Stimulated activated CD8-positive, alpha-beta memory T cell treated with anti-CD3 and anti-CD28 coated beads, Interleukin-4, amount 100 ng/mL, for 4 hours (primary cell): ENCODE results near the gene TM9SF1.
A peak's percentile ranks its signal among the peaks of the same experiment; 100 is the strongest.

Experiments
- DNase-seq, 2 donors: peaks; one replicate each; pipeline ENCODE4 v3.0.0-alpha.2; 2020; ENCODE audit warnings: low read depth in 2 of 2, low spot score in 1 of 2

TM9SF1 gene

GRCh38 chr14:24196071-24197055, 1.1 kb upstream of the TM9SF1 start:
- no peak for DNase-seq

GRCh38 chr14:24194873-24195185, 412 bp downstream of the TM9SF1 start:
- no peak for DNase-seq

- DNase-seq: no peak
Observed at GRCh38 chr14:24194186-24194872, 912 bp downstream of the TM9SF1 start.

- no peak for DNase-seq
Observed at GRCh38 chr14:24192933-24193332, 2.3 kb downstream of the TM9SF1 start.

GRCh38 chr14:24190416-24190815, 4.8 kb downstream of the TM9SF1 start:
- no peak for DNase-seq

DNA sequence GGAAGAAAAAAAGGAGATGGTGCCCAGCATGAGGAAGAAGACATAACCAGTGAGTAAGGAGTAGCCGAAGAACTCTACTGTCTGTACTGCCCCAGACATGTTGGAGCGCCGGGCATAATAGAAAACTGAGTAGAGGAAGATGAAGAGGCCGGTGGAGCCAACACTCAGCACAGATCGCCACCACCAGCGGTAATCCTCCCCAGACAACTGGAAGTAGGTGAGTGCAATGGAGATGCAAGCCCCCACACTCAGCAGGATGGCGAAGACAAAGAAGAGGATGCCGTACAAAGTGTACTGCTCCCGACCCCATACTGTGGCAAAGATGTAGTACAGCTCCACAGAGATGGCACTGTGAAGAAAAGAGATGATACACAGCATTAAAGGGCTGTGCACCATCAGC, 5.8 kb downstream of the TM9SF1 start:
- no peak for DNase-seq

GRCh38 chr14:24189059-24189375, 6.2 kb downstream of the TM9SF1 start:
- DNase-seq: no peak

GRCh38 chr14:24188251-24189058, 6.8 kb downstream of the TM9SF1 start, which contains the start of gene IPO4:
Gene IPO4 (minus strand): TSS chr14:24188816. CDS start chr14:24188787, 29 bp downstream.
- DNase-seq: peak; percentile 89 to 92

DNA sequence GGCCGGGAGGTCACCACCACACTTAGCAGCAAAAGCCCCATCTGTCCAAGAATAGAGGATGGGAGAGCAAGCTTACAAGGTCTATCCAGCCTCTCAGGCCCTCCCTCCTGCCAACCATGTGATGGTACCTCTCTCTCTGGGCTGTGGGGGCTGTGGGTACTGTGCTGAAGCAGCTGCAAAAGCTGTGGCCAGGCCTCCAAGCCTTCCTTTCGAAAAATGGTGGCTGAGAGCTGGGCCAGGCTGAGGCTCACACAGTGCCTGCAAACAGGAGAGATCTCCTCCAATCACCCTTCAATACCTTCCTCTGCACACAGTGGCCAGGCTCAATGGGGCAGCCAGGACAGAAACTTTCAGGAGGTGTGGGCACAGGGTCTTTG, 7.7 kb downstream of the TM9SF1 start:
- DNase-seq: no peak

- DNase-seq: no peak
Observed at GRCh38 chr14:24186831-24187538, 8.3 kb downstream of the TM9SF1 start.

- DNase-seq: no peak
Observed at GRCh38 chr14:24185741-24186140, 9.5 kb downstream of the TM9SF1 start.

DNA sequence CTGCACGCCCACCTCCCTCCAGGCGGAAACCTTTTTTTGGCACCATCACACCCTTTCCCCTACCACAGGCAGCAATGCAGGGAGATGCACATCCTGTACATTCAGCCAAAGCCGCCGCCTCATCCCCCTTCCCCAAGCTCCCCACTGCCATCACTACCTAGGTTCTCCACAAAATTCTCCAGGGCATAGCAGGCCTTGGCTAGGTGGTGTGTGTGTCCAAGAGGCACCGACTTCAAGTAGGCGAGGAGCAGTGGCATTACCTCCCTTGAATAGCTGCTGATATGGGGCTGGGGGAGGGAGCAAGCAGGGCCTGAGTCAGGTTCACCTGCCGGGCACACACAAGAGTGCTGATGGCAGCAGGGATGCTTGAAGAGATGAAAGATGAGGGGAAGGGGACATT, 10.2 kb downstream of the TM9SF1 start:
- DNase-seq: no peak

- no peak for DNase-seq
Observed at GRCh38 chr14:24184104-24184970, 10.9 kb downstream of the TM9SF1 start.

- no peak for DNase-seq
Observed at GRCh38 chr14:24183014-24183481, 12.2 kb downstream of the TM9SF1 start.

GRCh38 chr14:24182110-24182882, 12.9 kb downstream of the TM9SF1 start:
- no peak for DNase-seq

DNA sequence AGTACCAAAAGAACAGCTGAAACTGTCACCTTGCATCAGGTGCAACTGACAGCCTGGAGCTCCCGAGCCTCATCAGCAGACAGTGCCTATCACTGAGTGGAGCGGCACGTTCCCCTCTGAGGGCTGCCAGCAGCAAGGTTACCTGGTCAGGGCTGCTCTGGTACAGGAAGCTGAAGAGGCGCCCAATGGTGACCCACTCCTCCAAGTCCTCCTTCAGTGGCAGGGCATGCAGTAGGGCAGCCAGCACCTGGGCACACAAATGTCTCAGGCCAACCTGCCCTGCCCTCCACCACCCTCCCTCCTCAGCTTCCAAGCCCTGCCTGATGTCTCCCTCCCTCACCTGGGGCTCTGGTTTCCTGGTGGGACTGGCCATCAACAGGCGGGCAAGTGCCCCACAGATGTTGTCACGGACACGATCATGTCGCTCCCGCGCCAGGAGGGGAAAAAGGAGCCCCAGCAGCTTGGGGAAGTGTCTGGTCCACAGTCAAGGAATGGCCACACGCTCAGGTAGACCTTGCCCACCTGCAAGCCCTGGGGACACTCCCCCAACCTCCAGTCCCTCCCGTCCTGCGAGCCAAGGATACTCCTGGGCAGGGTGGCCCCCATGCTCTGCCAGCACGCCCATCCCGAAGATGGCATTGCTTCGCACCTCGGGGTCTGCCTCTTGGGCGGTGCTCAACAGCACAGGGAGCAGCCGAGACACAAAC, 13.7 kb downstream of the TM9SF1 start:
- DNase-seq: no peak

DNA sequence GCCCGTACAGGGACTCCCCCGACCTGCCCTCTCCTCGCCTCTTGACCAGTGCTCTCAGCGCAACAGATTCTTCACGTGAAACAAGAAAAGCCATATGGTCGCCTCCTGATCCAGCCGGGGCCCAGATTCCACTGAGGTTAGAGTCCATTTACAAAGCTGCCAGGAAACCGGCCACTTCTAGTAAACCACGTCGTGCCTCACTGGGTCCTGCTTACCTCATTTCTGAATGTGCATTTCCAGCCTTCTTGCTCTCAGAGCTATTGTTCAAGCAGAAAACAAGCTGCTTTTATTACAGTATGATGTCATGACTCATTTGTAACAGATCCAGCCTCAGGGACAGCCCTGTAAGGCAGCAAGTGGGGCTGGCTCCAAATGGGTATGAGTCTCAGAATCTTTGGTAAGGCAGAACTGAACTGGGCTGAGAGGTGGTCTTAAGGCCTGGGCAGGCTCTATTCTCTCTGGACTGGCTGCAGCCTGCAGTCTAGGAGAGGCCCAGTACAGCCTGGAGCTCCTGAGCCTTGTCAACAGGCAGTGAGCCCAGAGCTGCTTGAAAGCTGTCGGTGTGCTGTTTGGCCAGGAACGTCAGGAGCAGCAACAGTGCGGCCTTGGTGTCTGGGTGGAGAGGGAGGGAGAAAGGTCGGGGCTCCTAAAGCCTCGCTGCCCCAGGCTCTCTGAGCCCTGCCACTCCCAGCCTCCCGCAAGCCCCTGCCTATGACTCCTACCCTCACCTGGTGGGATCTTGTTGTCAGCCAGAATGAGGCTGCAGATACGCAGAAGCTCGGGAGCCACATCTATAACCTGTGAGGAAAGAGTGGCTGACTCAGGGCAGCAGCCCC, 15.1 kb downstream of the TM9SF1 start:
- DNase-seq: no peak
